BLaER1 (cell line): Measurements from ENCODE around the gene UBL4B.

Experiments used
- H3K27ac ChIP-seq: shearing (Covaris generic); formaldehyde crosslinking; 2 replicates; pipeline ENCODE4 v1.8.1; 2022
- H3K27me3 ChIP-seq: shearing (Covaris generic); formaldehyde crosslinking; 2 replicates; pipeline ENCODE4 v1.8.1; 2022
- H3K36me3 ChIP-seq: shearing (Covaris generic); formaldehyde crosslinking; 2 replicates; pipeline ENCODE4 v1.8.1; 2022
- H3K4me1 ChIP-seq: shearing (Covaris generic); formaldehyde crosslinking; 2 replicates; pipeline ENCODE4 v1.8.1; 2022
- H3K4me2 ChIP-seq: shearing (Covaris generic); formaldehyde crosslinking; 2 replicates; pipeline ENCODE4 v1.8.1; 2022
- H3K4me3 ChIP-seq: shearing (Covaris generic); formaldehyde crosslinking; 2 replicates; pipeline ENCODE4 v1.8.1; 2022
- H3K9ac ChIP-seq: shearing (Covaris generic); formaldehyde crosslinking; 2 replicates; pipeline ENCODE4 v1.8.1; 2022
- H3K9me3 ChIP-seq: shearing (Covaris generic); formaldehyde crosslinking; 2 replicates; pipeline ENCODE4 v1.8.1; 2022
- H4K20me1 ChIP-seq: shearing (Covaris generic); formaldehyde crosslinking; 2 replicates; pipeline ENCODE4 v1.8.1; 2022
- Cebpa-rat ChIP-seq: shearing (Covaris generic); IDR thresholded peaks from 2 replicates; pipeline ENCODE4 v1.8.1; 2022

The UBL4B gene

DNA sequence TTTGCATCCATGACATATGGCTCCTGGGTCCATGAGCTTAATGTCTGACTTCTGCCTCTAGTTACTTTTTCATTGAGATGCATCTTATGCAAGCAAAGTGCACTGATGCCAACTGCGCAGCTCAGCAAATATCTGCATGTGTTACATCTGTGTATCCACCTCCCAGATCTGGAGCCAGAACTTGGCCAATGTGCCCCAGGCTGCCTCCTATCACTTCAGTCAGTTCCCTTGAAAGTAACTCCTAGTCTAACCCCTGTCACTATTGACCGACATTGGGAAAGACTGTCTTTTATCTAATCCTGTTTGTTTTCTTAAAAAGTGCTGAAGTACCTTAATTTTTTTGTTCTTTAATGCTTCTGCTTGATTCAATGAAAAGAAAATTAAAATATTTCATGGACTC lies 19.3 kb upstream of the UBL4B start:
- no peak overlapping the region for H3K4me3 ChIP-seq
- H3K9ac ChIP-seq = no peak overlapping the region
- H3K27me3 ChIP-seq = no peaks in the 10 kb centered on the region
- H3K4me1 ChIP-seq = peaks cover 36% of the 10 kb centered on the region
- no peaks in the 10 kb centered on the region for H4K20me1 ChIP-seq
- H3K9me3 ChIP-seq = no peaks in the 10 kb centered on the region
- H3K4me2 ChIP-seq = no peak overlapping the region
- H3K36me3 ChIP-seq = no peaks in the 10 kb centered on the region
- TF ChIP-seq Cebpa-rat = no peak
- H3K27ac ChIP-seq = no peak overlapping the region

DNA sequence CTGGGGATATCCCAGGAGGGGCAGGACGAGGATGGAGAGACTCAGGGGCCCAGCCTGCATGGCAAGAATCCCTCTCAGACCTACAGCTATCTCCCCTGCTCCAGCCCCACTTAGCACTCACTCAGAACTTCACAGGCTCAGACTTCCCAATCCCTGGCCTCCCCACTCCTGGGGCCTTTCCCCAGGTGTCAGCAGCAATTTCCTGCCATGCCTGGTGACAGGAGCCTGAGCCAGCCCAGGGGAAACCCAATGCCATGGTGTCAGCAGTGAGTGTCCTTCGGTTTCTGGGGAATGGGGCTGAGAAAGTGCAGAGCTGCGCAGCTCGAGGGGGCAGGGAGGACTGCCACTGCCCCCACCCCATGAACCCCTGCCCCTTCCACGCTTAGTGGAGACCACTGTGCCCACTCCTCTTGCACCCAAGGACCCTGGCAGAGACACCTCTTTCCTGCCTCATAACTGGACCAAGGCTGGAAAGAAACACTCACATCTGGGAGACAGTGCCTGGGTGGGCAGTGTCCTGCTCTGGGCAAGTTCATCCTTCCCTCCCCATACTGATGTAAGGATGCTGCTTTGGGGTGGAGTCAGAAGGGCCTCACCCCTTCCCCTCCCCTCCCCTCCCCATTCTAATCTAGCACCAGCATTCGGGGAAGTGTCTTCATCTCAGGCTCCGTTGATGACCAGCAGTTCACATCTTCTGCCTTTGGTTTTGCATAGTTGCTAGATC lies 17.1 kb upstream of the UBL4B start:
- Histone ChIP-seq H4K20me1 (no peaks in the 10 kb centered on the region), H3K9ac (no peak overlapping the region), H3K27ac (no peak overlapping the region), H3K4me1 (peaks cover 34% of the 10 kb centered on the region), H3K36me3 (no peaks in the 10 kb centered on the region), H3K4me3 (no peak overlapping the region), H3K9me3 (no peaks in the 10 kb centered on the region), H3K4me2 (no peak overlapping the region), H3K27me3 (no peaks in the 10 kb centered on the region)
- no peak for TF ChIP-seq Cebpa-rat

DNA sequence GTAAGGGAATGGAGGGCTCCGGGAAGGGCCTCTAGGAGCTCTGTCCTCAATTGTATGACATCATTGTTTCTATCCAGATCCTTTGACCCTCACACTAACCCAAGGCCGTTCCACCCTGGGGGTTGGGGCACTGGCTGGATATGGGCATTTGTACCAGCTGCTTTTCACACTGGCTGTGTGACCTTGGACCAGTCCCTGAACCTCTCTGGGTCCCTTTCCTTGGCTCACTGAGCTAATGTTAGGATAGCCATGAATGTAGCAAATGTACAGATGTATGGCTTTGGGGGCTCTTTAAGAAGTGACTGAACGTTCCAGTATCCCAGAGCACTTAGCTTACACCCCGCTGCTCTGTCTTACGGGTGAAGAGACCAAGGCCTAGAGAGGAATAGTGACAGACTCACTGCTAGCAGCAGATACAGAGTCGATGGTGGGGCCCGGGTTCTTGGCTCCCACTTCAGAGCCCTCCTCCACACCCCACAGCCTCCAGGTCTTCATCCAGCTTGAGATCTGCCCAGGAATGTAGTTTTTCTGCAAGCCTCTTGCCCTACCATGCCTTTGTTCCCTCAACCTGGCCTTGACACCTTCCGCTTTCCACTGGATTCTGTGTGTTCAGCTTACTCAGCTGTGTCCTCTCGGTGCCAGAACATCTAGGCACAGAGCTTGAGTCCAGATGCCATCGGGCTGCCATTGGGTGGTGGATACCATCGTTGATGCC lies 14.6 kb upstream of the UBL4B start:
- TF ChIP-seq Cebpa-rat = no peak
- peaks cover 46% of the 10 kb centered on the region for H3K4me1 ChIP-seq
- no peaks in the 10 kb centered on the region for H4K20me1 ChIP-seq
- no peak overlapping the region for H3K4me3 ChIP-seq
- H3K27ac ChIP-seq = no peak overlapping the region
- no peaks in the 10 kb centered on the region for H3K27me3 ChIP-seq
- H3K36me3 ChIP-seq = no peaks in the 10 kb centered on the region
- H3K9ac ChIP-seq = no peak overlapping the region
- H3K4me2 ChIP-seq = no peak overlapping the region
- no peaks in the 10 kb centered on the region for H3K9me3 ChIP-seq

DNA sequence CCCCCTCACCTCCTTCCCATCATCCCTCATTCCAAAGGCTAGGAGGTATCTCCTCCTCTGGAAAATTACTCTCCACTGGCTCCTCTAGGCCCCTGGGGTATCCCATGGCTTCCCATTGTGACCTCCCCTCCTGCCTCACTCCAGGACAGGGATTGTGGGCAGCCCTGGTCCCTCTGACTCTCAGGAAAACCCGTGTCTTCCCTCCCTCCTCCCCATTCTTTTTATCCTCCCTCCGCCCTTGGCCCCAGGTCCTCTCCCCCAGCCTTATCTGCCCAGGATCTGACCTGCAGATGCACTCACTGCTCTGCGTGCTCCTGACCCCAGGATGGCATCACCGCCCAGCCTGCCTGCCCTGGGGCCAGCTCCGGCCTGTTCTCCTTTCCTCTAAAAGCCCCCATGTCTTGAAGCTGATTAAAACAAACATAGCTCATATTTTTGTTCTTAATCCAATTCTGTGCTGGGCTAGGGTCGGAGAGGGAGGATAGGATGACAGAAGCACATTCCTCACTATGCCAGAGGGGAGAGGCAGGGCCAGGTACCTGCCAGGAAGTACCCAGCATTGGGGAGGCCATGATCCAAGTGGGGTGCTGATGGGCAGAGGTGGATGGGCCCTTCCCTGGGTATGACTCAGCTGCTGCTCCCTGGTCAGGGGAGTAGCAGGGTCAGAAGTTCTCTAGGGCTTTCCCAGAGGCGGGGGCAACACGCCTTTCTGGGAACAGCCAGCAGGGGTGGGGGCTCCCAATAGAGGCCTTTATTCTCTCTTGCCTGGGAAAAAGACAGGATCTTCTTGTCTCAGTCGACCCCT lies 13.8 kb upstream of the UBL4B start:
- no peak overlapping the region; the same call in 1 of the 2 replicates for H3K27ac ChIP-seq
- TF ChIP-seq Cebpa-rat = no peak
- H3K36me3 ChIP-seq = no peaks in the 10 kb centered on the region
- peaks cover 53% of the 10 kb centered on the region for H3K4me1 ChIP-seq
- no peaks in the 10 kb centered on the region for H3K27me3 ChIP-seq
- H3K4me2 ChIP-seq = peak overlapping the region; percentile 23; the same call in 1 of the 2 replicates
- H3K9me3 ChIP-seq = no peaks in the 10 kb centered on the region
- no peak overlapping the region; the same call in 1 of the 2 replicates for H3K9ac ChIP-seq
- no peaks in the 10 kb centered on the region for H4K20me1 ChIP-seq
- no peak overlapping the region for H3K4me3 ChIP-seq

- H3K27me3 ChIP-seq = no peaks in the 10 kb centered on the region
- H3K4me3 ChIP-seq = no peak overlapping the region; the same call in 1 of the 2 replicates
- H3K4me2 ChIP-seq = peak overlapping the region; percentile 92
- no peak for TF ChIP-seq Cebpa-rat
- no peaks in the 10 kb centered on the region for H3K9me3 ChIP-seq
- H3K36me3 ChIP-seq = no peaks in the 10 kb centered on the region
- H3K9ac ChIP-seq = peak overlapping the region; percentile 69
- peaks cover 72% of the 10 kb centered on the region for H3K4me1 ChIP-seq
- no peaks in the 10 kb centered on the region for H4K20me1 ChIP-seq
- peak overlapping the region; percentile 92 for H3K27ac ChIP-seq
Measured at GRCh38 chr1:110100335-110100734, 11.9 kb upstream of the UBL4B start.

GRCh38 chr1:110102081-110102480 lies 10.2 kb upstream of the UBL4B start:
- Histone ChIP-seq H3K4me1 (peaks cover 86% of the 10 kb centered on the region), H3K27me3 (no peaks in the 10 kb centered on the region), H3K27ac (peak overlapping the region; percentile 92), H3K9me3 (no peaks in the 10 kb centered on the region), H4K20me1 (no peaks in the 10 kb centered on the region), H3K9ac (peak overlapping the region; percentile 69), H3K36me3 (no peaks in the 10 kb centered on the region), H3K4me2 (peak overlapping the region; percentile 92), H3K4me3 (peak overlapping the region; percentile 50; the same call in 1 of the 2 replicates)
- TF ChIP-seq Cebpa-rat = no peak

DNA sequence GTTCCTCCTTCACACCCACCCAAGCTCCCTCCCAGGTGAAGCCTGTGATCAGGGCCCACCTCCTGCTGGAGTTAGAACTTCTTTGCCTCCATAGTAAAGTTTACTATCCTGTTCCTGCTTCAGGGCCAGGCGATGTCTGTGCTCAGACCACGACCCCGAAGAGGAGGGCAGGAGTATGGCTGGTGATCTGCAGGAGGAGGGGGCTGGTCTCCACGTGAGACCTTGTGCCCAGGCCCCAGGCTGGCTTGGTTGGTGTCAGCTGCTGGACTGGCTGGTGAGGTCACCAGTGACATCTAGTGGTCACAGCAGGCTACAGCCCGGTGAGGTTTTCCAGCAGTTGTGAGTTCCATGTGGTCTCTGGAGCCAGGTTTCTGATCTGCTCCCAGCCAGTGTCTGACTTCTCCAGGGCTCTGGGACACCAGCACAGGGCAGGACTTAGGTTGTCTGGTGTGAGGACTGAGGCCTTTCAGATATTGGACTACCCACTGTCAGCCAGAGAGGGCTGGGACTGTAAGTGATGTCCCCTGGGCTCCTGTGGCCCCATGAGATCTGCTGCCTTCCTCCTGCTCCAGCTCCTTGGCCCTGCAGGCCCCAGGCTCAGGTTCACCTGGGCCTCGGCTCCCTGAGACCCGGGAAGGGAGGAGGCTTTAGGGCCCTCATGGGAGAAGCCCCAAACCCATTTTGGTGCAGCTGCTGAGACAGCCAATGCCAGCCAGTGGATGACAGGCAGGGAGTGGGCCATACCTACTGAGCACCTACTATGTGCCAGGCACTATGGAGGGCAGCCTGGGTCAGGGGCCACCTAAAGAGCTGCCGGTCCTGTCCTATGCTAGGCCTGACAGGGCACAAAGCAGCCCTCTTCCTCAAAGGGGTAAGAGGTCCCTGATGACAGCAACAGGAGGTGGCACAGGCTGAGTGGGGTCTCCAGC lies 6.0 kb upstream of the UBL4B start:
- Histone ChIP-seq H3K9me3 (no peaks in the 10 kb centered on the region), H3K4me3 (no peak overlapping the region), H3K27ac (peak overlapping the region; percentile 92), H3K36me3 (no peaks in the 10 kb centered on the region), H3K27me3 (no peaks in the 10 kb centered on the region), H4K20me1 (no peaks in the 10 kb centered on the region), H3K4me2 (peak overlapping the region; percentile 92), H3K4me1 (peaks cover 54% of the 10 kb centered on the region), H3K9ac (peak overlapping the region; percentile 22; the same call in 1 of the 2 replicates)
- no peak for TF ChIP-seq Cebpa-rat

DNA sequence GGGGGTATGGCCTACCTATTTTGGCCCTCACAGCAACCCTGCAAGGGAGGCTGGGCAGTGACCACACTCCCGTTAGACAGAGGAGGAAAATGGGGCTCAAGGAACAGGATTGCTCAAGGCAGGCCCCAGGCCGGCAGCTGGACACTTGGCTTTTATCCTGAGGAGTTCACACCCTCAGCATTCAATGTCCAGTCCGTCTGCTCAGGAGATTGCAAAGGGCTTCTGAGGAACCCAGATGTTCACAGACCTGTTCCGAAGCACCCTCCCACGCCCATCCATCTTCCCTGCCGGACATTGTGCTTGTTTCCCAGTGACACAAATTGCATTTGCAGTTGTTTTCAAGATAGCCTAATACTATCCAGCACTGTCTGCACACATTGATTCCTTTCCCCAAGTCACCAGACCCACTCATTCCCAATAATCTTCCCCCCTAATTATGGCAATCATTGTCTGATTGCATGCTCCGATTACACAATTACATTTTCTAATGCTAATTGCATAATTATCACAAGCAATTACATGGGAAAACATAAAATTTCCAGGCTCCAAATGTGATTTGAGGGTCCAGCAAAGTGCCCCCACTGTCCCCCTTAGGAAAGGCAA lies 4.3 kb upstream of the UBL4B start:
- H3K27ac ChIP-seq = no peak overlapping the region
- H3K4me3 ChIP-seq = no peak overlapping the region
- no peaks in the 10 kb centered on the region for H3K27me3 ChIP-seq
- no peaks in the 10 kb centered on the region for H3K9me3 ChIP-seq
- no peak for TF ChIP-seq Cebpa-rat
- H3K36me3 ChIP-seq = no peaks in the 10 kb centered on the region
- H3K9ac ChIP-seq = no peak overlapping the region
- H3K4me1 ChIP-seq = peaks cover 37% of the 10 kb centered on the region
- H3K4me2 ChIP-seq = no peak overlapping the region
- no peaks in the 10 kb centered on the region for H4K20me1 ChIP-seq

DNA sequence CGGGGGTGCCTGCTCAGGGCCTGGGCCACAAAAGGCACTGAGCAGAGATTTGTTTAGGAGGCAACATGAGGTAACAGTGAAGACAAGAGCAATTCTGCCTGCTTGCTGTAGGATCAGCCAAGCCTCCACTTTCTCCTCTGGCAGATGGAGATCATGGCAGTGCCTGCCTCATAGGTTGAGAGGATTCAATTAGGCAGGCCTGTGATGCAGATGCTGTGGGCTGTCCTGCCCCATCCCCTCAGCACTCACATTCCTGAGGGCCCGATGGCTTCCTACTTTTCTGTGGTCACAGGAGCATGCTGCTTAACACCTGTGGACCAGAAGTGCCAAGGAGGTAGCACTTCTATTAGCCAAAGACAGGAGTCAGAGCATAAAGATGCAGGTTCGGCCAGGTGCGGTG lies 1.2 kb upstream of the UBL4B start:
- Histone ChIP-seq H4K20me1 (no peaks in the 10 kb centered on the region), H3K27me3 (no peaks in the 10 kb centered on the region), H3K4me2 (no peak overlapping the region), H3K4me3 (no peak overlapping the region), H3K4me1 (peaks cover 6% of the 10 kb centered on the region), H3K9ac (no peak overlapping the region), H3K27ac (no peak overlapping the region), H3K9me3 (no peaks in the 10 kb centered on the region), H3K36me3 (no peaks in the 10 kb centered on the region)
- TF ChIP-seq Cebpa-rat = no peak
